GM12878 (cell line): ENCODE results near the gene HSPA12A. TPM values are rescaled to one million over a fixed set of nuclear protein-coding genes. Genes with fewer than 3 reads are reported as not detected.

ENCODE experiments used
- ATF2 ChIP-seq: IDR thresholded peaks from 2 replicates; pipeline ENCODE4 v1.6.1; 2012; ENCODE audit warnings: low read length, inconsistent platforms
- E2F4 ChIP-seq: IDR thresholded peaks from 2 replicates; pipeline ENCODE4 v1.6.1; 2012; ENCODE audit warnings: low read depth, low read length, improper control_type of control experiment
- ESRRA ChIP-seq: IDR thresholded peaks from 2 replicates; pipeline ENCODE4 v1.6.1; 2012; ENCODE audit warnings: mild to moderate bottlenecking, low read length, improper control_type of control experiment
- IRF5 ChIP-seq: fragments of 450-650 bp; IDR thresholded peaks from 2 replicates; pipeline ENCODE4 v1.6.1; 2017; ENCODE audit warnings: borderline replicate concordance
- NR2C2 ChIP-seq: IDR thresholded peaks from 2 replicates; pipeline ENCODE4 v1.6.1; 2011; ENCODE audit warnings: borderline replicate concordance, low read depth; ENCODE audit not compliant: control insufficient read depth, insufficient read length
- PKNOX1 ChIP-seq: fragments of 450-650 bp; IDR thresholded peaks from 2 replicates; pipeline ENCODE4 v1.6.1; 2016; ENCODE audit warnings: mild to moderate bottlenecking
- SREBF1 ChIP-seq: IDR thresholded peaks from 2 replicates; pipeline ENCODE4 v1.6.1; 2012; ENCODE audit warnings: mild to moderate bottlenecking, low read length
- SREBF2 ChIP-seq: IDR thresholded peaks from 2 replicates; pipeline ENCODE4 v1.6.1; 2012; ENCODE audit warnings: mild to moderate bottlenecking, low read length
- SUZ12 ChIP-seq: fragments of 200-600 bp; sonication (generic); IDR thresholded peaks from one replicate; pipeline ENCODE4 v1.6.1; 2018; ENCODE audit warnings: antibody characterized with exemption, mild to moderate bottlenecking; ENCODE audit not compliant: unreplicated experiment
- TCF12 ChIP-seq: IDR thresholded peaks from 2 replicates; pipeline ENCODE4 v1.6.1; 2011; ENCODE audit warnings: low read depth, mild to moderate bottlenecking, low read length
- ZNF24 ChIP-seq: fragments of 450-650 bp; IDR thresholded peaks from 2 replicates; pipeline ENCODE4 v1.6.1; 2017; ENCODE audit warnings: antibody characterized with exemption, mild to moderate bottlenecking
- polyA plus RNA-seq, 11 experiments: library from polyadenylated mRNA; depleted of rRNA in 4 of 11; unstranded in 6 of 11; stranded (reverse) in 5 of 11; fragments of >200 nt; fragmentation: Nextera tagmentation in 4 of 11; fragmentation: Illumina TruSeq in 1 of 11; extraction: Ambion mirVana in 4 of 11; extraction: Trizol in 1 of 11; gene quantifications; 1 replicate in 1 of 11; 2 replicates in 10 of 11; pipeline versions ENCODE4 v1.2.1 to v1.2.3, GENCODE V29; 2011 to 2016; ENCODE audit warnings: inconsistent platforms in 2 of 11, missing spikeins in 2 of 11, low read depth in 1 of 11
- total RNA-seq, 4 experiments: library from RNA; depleted of rRNA in 3 of 4; stranded (reverse); fragments of >200 nt in 3 of 4; fragmentation: Illumina TruSeq in 1 of 4; extraction: Trizol in 1 of 4; gene quantifications; 2 replicates each; pipeline versions ENCODE4 v1.2.1 to v1.2.3, GENCODE V29; 2013 to 2021

The HSPA12A gene
- total and polyA plus RNA-seq, 10 of the 15 experiments (the other 5 are each of a cell fraction or from before 2014, with no cell fraction given): 0.90 to 20.2 (median 2.8) TPM

GRCh38 chr10:116646502-116646901 lies 95.9 kb downstream of the HSPA12A start (continued):
- TF ChIP-seq IRF5: no peak
- no peak for TF ChIP-seq SUZ12
- TF ChIP-seq ESRRA: no peak
- no peak for TF ChIP-seq ATF2
- no peak for TF ChIP-seq E2F4
- no peak for TF ChIP-seq NR2C2
- TF ChIP-seq PKNOX1: no peak
- no peak for TF ChIP-seq SREBF1
- no peak for TF ChIP-seq TCF12
- TF ChIP-seq SREBF2: no peak
- no peak for TF ChIP-seq ZNF24
- TF ChIP-seq, all 136 proteins: peak for 0
